Memory B cell (primary cell): ENCODE data around the gene EML5.

Experiments used
- ATAC-seq: fragments of 150-1000 bp; cut with Tn5 transposase; 2 replicates; pipeline ENCODE4 v1.10.0; 2021; ENCODE audit warnings: low read depth, mild to moderate bottlenecking, moderate library complexity
- DNase-seq, 2 donors: peaks; one replicate each; pipeline ENCODE4 v3.0.0; 2022; ENCODE audit warnings: low spot score in 2 of 2
- H3K27ac Mint-ChIP-seq: one replicate; pipeline ENCODE4 v1.8.0; 2022; ENCODE audit warnings: mild to moderate bottlenecking, moderate library complexity, mixed read lengths
- H3K27me3 Mint-ChIP-seq: one replicate; pipeline ENCODE4 v1.8.0; 2022; ENCODE audit warnings: mixed read lengths
- H3K36me3 Mint-ChIP-seq: one replicate; pipeline ENCODE4 v1.8.0; 2022; ENCODE audit warnings: mild to moderate bottlenecking, mixed read lengths
- H3K4me1 Mint-ChIP-seq: one replicate; pipeline ENCODE4 v1.8.0; 2022; ENCODE audit warnings: mixed read lengths
- H3K4me3 Mint-ChIP-seq: one replicate; pipeline ENCODE4 v1.8.0; 2022; ENCODE audit warnings: mild to moderate bottlenecking, moderate library complexity, mixed read lengths
- H3K9me3 Mint-ChIP-seq: one replicate; pipeline ENCODE4 v1.8.0; 2022; ENCODE audit warnings: mixed read lengths

Gene EML5

DNA sequence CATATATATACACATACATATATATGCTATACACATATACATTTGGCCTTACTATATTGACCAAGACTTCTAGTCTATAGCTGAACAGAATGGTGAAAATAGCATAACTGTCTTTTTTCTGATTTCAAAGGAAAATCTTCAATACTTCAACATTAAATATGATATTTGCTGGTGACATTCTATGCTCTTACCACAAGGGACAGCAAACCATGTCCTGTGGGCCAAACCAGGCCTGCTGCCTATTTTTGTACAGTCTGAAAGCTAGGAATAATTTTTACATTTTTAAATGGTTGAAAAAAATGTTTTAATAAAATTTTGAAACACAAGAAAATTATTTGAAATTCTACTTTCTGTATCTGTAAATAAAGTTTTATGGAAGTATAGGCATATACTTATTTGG lies 63.6 kb downstream of the EML5 start:
- H3K4me3 Mint-ChIP-seq, result no peak overlapping the region
- DNase-seq, result no peak
- peaks cover 6% of the 10 kb centered on the region for H3K36me3 Mint-ChIP-seq
- ATAC-seq, result no peak
- no peaks in the 10 kb centered on the region for H3K27me3 Mint-ChIP-seq
- H3K9me3 Mint-ChIP-seq, result no peaks in the 10 kb centered on the region
- no peak overlapping the region for H3K27ac Mint-ChIP-seq
- no peaks in the 10 kb centered on the region for H3K4me1 Mint-ChIP-seq

DNA sequence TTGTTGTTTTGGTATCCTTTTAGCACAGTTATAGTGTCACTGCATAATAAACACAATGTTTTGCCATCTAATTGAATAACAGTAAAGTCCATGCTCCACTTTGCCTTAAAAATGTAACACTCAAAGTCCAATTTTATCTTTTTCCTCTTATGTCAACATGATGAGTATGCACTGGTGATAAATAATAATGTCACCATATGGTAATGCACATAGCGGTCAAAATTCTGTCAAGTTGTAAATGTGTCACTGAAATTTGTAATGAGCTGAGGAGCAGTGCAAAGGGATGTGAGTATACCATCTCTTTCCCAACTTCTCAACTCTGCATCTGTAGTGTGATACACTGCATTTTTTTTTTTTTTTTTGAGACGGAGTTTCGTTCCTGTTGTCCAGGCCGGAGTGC lies 65.7 kb downstream of the EML5 start:
- Mint-ChIP-seq H3K36me3 (peaks cover 6% of the 10 kb centered on the region), H3K9me3 (peaks cover 2% of the 10 kb centered on the region), H3K27me3 (no peaks in the 10 kb centered on the region), H3K4me1 (no peaks in the 10 kb centered on the region), H3K4me3 (no peak overlapping the region), H3K27ac (no peak overlapping the region)
- ATAC-seq, result no peak
- DNase-seq, result no peak

DNA sequence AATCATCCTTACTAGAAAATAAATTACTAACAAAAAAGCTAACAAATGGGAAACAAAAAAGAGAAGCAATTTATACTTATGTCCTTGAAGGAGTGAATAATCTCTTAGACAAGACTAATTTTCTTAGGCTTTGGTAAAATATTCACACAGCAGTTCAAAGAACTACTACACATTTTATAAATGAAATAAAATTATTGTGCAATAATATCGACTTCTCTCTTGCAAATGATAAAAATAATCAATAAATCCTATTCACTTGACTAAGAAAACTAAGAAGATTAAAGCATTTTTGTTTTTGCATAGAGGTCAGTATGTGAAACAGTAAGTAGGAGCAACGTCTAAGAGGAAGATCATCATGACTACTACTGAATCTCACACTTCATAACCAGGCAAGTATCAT lies 82.0 kb downstream of the EML5 start:
- DNase-seq, result no peak
- no peak for ATAC-seq
- Mint-ChIP-seq H3K36me3 (peaks cover 4% of the 10 kb centered on the region), H3K4me3 (no peak overlapping the region), H3K9me3 (no peaks in the 10 kb centered on the region), H3K27ac (no peak overlapping the region), H3K27me3 (no peaks in the 10 kb centered on the region), H3K4me1 (no peaks in the 10 kb centered on the region)

DNA sequence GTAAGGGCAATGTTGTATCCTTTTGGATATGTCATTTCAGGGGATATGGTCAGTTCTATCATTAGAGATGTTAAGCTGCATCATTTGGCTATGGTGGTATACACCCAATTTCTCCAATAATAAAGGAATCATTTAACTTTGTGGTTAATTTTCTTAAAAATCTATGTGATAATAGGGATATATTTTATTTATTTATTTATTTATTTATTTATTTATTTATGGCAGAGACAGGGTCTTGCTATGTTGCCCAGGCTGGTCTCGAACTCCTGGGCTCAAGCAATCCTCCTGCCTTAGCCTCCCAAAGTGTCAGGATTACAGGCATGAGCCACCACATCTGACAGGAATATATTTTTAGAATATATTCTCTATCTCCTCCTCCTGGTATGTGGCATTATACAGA lies 85.7 kb downstream of the EML5 start:
- H3K36me3 Mint-ChIP-seq, result peaks cover 12% of the 10 kb centered on the region
- H3K9me3 Mint-ChIP-seq, result no peaks in the 10 kb centered on the region
- no peak for ATAC-seq
- no peaks in the 10 kb centered on the region for H3K4me1 Mint-ChIP-seq
- H3K27me3 Mint-ChIP-seq, result no peaks in the 10 kb centered on the region
- no peak for DNase-seq
- no peak overlapping the region for H3K4me3 Mint-ChIP-seq
- no peak overlapping the region for H3K27ac Mint-ChIP-seq

DNA sequence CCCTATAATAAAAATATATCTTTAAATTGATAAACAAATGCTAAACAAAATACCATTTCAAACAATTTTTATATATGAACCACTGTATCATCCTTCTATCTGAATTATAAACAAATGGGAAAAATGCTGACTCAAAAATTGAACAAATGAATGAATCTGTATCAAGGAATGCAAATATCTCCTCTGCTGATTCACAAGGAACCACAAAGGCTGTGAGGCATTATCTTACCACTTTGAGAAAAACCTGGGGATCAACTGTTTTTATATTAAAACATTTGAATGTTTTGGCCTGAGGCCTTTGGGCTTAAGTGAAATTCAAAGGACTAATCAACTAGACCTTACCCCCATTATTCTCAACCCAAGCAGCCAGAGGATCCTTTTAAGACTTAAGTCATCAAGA lies 86.3 kb downstream of the EML5 start:
- ATAC-seq, result no peak
- Mint-ChIP-seq H3K4me1 (no peaks in the 10 kb centered on the region), H3K9me3 (no peaks in the 10 kb centered on the region), H3K4me3 (no peak overlapping the region), H3K27ac (no peak overlapping the region), H3K27me3 (no peaks in the 10 kb centered on the region), H3K36me3 (peaks cover 12% of the 10 kb centered on the region)
- DNase-seq, result no peak

DNA sequence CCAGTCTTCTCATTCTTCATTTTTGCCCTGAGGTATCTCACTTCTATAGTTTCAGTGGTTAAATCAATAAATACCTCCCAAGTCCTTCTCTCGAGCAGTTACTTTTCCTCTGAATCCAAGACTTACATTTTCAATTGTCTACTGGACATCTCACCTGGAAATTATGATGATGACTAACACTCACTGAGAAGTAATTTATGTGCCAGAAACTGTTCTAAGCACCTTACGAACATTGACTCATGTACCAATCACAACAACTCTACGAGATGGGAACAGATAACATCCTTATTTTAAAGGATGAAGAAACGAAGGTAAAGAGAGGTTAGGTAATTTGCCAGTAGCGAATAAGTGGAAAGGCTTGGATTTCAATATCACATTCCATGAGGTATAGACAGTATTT lies 94.1 kb downstream of the EML5 start:
- Mint-ChIP-seq H3K4me1 (no peaks in the 10 kb centered on the region), H3K36me3 (peaks cover 10% of the 10 kb centered on the region), H3K4me3 (no peak overlapping the region), H3K27me3 (no peaks in the 10 kb centered on the region), H3K27ac (no peak overlapping the region), H3K9me3 (no peaks in the 10 kb centered on the region)
- no peak for DNase-seq
- no peak for ATAC-seq

DNA sequence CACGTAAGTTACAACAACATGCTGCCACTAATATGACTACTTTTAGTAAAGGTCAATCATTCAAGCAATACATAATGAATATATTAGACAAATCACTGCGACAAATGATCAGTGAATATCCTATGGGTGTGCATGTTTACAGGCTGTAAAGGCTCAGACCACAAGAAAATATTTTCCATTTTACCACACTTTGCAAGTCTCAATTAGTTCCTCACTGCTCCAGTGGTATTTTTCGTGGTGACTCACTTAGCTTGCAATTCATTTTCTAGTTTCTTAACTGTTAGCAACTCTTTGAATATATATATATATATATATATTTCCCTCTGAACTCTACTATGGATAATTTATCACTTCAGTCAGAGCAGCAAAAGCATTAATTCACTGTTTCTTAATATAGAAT lies 96.9 kb downstream of the EML5 start:
- DNase-seq (no peak), ATAC-seq (no peak)
- H3K27ac Mint-ChIP-seq, result no peak overlapping the region
- no peaks in the 10 kb centered on the region for H3K27me3 Mint-ChIP-seq
- peaks cover 11% of the 10 kb centered on the region for H3K36me3 Mint-ChIP-seq
- no peak overlapping the region for H3K4me3 Mint-ChIP-seq
- H3K4me1 Mint-ChIP-seq, result no peaks in the 10 kb centered on the region
- H3K9me3 Mint-ChIP-seq, result no peaks in the 10 kb centered on the region

DNA sequence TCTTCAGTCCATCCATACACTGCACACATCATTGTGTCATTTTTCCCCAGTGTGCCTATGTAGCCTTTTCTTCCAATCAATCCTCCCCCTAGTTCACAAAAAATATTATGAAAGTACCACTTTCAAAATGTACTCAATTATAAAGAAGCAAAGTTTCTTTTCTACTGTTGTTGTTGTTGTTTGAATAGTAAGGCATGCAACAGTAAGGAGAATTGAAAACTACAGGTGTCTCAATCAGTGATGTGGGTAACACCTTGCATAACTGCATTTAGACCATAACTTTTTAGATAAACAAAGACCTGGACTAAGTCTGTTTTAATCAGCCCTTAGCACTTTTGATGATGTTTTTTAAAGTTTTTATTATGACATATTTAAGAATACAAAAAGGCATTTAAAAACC lies 104.4 kb downstream of the EML5 start:
- H3K4me3 Mint-ChIP-seq, result no peak overlapping the region
- H3K36me3 Mint-ChIP-seq, result peaks cover 17% of the 10 kb centered on the region
- no peaks in the 10 kb centered on the region for H3K9me3 Mint-ChIP-seq
- H3K27me3 Mint-ChIP-seq, result no peaks in the 10 kb centered on the region
- no peaks in the 10 kb centered on the region for H3K4me1 Mint-ChIP-seq
- no peak overlapping the region for H3K27ac Mint-ChIP-seq
- DNase-seq (no peak), ATAC-seq (no peak)

DNA sequence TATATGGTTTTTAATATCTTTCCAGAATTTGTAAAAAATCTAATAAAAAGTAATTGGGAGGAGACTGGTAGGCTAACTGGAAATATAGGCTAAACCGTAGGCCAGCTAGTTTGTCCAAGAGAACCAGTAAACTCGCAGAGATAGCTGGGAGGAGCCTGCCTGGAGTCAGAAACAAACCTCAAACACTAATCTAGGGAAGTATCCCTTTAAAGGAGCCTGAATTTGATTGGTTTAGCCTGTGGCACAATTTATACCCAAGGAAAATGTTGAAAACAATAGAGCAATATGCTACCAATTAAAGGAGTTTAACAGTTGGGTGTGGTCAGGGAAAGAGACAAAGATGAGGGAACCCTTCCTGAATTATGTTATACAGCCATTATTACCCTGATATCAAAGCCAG lies 109.6 kb downstream of the EML5 start:
- no peak overlapping the region for H3K4me3 Mint-ChIP-seq
- no peaks in the 10 kb centered on the region for H3K4me1 Mint-ChIP-seq
- H3K27me3 Mint-ChIP-seq, result no peaks in the 10 kb centered on the region
- DNase-seq, result no peak
- peaks cover 18% of the 10 kb centered on the region for H3K36me3 Mint-ChIP-seq
- H3K9me3 Mint-ChIP-seq, result no peaks in the 10 kb centered on the region
- no peak overlapping the region for H3K27ac Mint-ChIP-seq
- no peak for ATAC-seq

DNA sequence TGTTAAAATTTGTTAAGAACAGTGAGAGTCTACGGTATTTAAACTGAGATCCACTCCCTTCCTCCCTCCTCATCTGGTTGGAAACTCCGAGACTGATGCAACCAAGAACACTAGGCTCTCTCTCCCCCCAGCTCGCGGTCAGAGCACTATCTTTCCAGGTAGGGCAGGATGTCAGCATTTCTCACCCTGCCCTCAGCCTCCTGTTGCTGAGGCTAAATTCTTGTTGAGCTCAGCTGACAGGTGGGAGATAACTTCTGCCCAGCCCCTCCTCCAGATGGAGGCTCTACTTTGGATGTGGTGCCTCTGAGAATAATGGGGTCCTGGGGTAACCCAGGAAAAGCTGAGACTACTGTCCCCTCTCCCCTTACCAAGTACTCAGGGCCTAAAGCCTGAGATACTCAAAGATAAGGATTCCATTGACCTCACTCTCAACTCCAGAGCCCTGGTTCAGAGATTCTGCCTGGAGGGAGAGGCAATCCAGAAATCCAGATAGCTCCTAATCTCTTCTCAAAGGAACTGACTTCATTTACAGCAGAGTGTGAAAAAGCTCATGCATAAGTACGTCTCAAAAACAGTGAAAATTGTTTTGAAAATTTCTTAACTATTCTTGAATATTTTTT lies 110.1 kb downstream of the EML5 start:
- ATAC-seq (no peak), DNase-seq (no peak)
- H3K4me1 Mint-ChIP-seq, result no peaks in the 10 kb centered on the region
- no peaks in the 10 kb centered on the region for H3K9me3 Mint-ChIP-seq
- H3K4me3 Mint-ChIP-seq, result no peak overlapping the region
- H3K27ac Mint-ChIP-seq, result no peak overlapping the region
- no peaks in the 10 kb centered on the region for H3K27me3 Mint-ChIP-seq
- H3K36me3 Mint-ChIP-seq, result peaks cover 21% of the 10 kb centered on the region

DNA sequence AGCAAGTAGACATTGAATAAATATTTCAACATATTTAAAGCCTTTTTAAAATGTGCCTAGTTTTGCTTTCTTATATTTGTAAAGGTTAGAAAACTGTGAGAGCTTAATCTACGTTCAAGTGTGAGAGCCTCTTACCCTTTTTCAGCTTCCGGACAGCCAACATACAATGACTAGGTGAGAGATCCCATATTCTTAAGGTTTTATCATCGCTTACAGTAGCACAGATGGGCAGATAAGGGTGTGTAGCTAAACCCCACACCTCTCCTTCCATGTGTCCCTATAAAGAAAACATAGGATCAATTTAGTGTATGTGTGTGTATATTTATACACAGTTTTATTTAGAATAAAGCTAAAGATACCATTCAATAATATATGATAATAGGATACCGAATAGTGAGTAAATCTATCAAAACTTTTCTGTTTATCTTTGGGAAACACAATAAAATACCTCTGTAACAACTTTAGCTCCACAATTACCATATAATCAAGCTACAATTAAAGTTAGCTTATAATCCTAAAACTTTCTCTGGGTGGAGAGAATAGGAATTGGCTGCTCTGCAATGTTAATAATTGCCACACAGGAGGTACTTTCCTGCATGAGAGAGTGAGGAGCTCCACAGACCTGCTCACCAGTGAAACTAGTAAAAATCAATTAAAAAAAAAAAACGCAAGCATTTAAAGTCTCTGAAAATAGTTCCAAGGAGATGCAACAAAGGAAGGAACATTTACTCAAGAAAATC lies 110.8 kb downstream of the EML5 start:
- H3K9me3 Mint-ChIP-seq, result no peaks in the 10 kb centered on the region
- H3K27me3 Mint-ChIP-seq, result no peaks in the 10 kb centered on the region
- ATAC-seq (no peak), DNase-seq (no peak)
- no peak overlapping the region for H3K27ac Mint-ChIP-seq
- no peak overlapping the region for H3K4me3 Mint-ChIP-seq
- no peaks in the 10 kb centered on the region for H3K4me1 Mint-ChIP-seq
- H3K36me3 Mint-ChIP-seq, result peaks cover 22% of the 10 kb centered on the region

DNA sequence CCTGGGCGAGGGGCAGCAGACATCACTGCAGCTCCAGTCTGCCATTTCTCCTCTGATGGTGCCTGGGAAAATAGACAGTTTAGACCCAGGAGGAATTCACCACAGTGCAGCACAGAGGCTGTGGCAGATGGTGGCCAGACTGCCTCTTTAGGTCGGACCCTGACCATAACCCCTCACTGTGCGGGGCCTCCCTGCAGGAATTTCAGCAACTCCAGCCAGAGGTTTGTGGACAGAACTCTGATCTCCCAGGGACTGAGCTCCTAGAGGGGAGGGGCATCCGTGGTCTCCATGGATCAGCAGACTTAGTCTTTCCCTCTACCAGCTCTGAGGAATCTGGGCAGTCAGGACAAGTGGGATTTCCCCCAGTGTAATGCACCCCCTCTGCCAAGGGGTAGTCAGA lies 123.4 kb downstream of the EML5 start:
- Mint-ChIP-seq H3K36me3 (peaks cover 27% of the 10 kb centered on the region), H3K27me3 (no peaks in the 10 kb centered on the region), H3K9me3 (peaks cover 11% of the 10 kb centered on the region), H3K4me1 (peaks cover 16% of the 10 kb centered on the region), H3K4me3 (no peak overlapping the region), H3K27ac (no peak overlapping the region)
- ATAC-seq (no peak), DNase-seq (no peak)

DNA sequence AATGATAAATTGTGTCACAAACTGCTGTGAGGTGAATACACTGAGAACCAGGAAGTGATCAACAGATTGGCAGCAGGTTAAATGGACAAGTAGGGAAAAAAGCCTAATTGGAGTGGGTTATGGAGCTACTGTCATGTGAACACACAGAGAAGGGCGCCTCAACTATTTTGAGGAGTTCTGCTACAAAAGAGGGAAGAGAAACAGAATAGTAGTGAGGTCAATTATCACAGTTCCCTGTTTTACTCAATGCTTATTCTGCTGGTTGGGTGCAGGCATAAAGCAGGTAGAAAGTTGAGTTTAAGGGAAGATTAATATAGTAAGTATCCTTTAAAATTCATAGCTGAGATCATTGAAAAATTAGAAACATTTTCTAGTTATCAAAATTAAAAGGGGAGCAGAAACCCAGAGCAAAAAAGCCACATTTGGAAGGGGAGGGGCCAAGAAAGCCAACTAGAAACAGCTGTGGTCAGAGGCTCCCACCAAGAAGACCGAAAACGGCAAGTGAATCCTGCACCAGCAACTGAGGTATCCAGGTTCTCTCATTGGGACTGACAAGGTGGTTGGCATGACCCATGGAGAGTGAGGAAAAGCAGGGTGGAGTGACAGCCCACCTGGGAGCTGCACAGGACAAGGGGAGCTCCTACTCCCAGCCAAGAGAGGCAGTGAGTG lies 124.2 kb downstream of the EML5 start:
- H3K27me3 Mint-ChIP-seq, result no peaks in the 10 kb centered on the region
- peaks cover 16% of the 10 kb centered on the region for H3K4me1 Mint-ChIP-seq
- peak overlapping the region; percentile 22 for H3K27ac Mint-ChIP-seq
- peaks cover 23% of the 10 kb centered on the region for H3K36me3 Mint-ChIP-seq
- ATAC-seq (peak; percentile 77), DNase-seq (peak in 1 of 2 donors; percentile 14)
- H3K4me3 Mint-ChIP-seq, result peak overlapping the region; percentile 76
- H3K9me3 Mint-ChIP-seq, result peaks cover 11% of the 10 kb centered on the region

DNA sequence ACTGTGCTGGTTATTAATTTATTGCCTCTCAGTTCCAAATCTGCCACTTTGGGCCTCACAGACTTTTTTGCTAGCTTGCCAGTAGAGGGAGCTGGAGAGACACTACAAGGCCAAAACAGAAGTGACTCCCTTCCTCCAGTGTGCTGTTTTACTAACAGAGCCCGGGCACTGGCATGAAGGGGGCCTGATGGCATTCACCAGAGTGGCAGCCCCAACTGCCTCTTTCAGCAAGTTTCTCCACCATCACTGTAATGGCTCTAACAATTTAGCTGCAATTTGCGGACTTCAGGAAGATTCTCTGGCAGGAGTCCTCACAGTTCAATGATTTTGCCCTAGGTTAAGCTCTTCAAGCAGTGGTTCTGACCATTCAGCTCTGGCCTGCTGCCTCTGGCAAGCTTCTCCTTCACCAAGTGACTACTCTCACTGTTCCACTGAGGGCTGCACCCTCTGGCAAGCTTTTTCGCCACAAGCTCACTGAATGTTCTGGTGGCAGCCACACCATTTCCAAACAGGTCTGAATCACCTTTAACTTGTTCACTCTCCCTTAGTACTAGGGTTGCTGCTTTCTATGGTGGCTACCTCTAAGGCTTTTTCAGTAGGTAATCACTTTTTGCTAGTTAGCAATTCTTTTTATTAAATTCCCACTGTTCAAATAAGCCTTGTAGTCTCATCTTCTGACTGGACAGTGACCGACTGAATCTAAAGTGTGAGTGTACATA lies 125.0 kb downstream of the EML5 start:
- ATAC-seq (peak; percentile 82), DNase-seq (peak; percentile 54 to 69)
- peak overlapping the region; percentile 22 for H3K27ac Mint-ChIP-seq
- H3K36me3 Mint-ChIP-seq, result peaks cover 16% of the 10 kb centered on the region
- H3K9me3 Mint-ChIP-seq, result peaks cover 10% of the 10 kb centered on the region
- peak overlapping the region; percentile 76 for H3K4me3 Mint-ChIP-seq
- no peaks in the 10 kb centered on the region for H3K27me3 Mint-ChIP-seq
- peaks cover 16% of the 10 kb centered on the region for H3K4me1 Mint-ChIP-seq
